ENCODE results near the gene NHLRC1. TPM values are rescaled to one million over a fixed set of nuclear protein-coding genes. Genes with fewer than 3 reads are reported as not detected.

Gene NHLRC1
- total and polyA plus RNA-seq, 7 experiments from 2014 or later = 0.39 to 1.9 (median 1.1) TPM

- H3K4me3 ChIP-seq (ENCODE audit: low read length) = no peak overlapping the region
- no peak for ATAC-seq
- Mint-ChIP-seq H3K4me1 (peaks cover 0 to 3% (median 0%) of the 10 kb centered on the region in 7 donors), H3K9me3 (peaks cover 0 to 4% (median 0%) of the 10 kb centered on the region in 11 donors), H3K27ac (no peak overlapping the region), H3K4me3 (no peak overlapping the region), H3K27me3 (peaks cover 4 to 21% (median 12%) of the 10 kb centered on the region in 5 donors), H3K36me3 (no peaks in the 10 kb centered on the region)
- H3K36me3 ChIP-seq (ENCODE audit: control insufficient read depth in 2 of 3, insufficient read depth in 3 of 3, low read length in 3 of 3) = no peaks in the 10 kb centered on the region
- no peaks in the 10 kb centered on the region for H3K4me1 ChIP-seq (ENCODE audit: control insufficient read depth in 2 of 2, insufficient read depth in 2 of 2, low read length in 2 of 2)
- CTCF ChIA-PET = no interaction called here
- intact Hi-C loops (cut with micrococcal nuclease) = no loop called here
- no peaks in the 10 kb centered on the region for H3K9me3 ChIP-seq (ENCODE audit: control insufficient read depth in 2 of 3, low read length in 3 of 3)
- no peak for DNase-seq
- no peaks in the 10 kb centered on the region for H3K27me3 ChIP-seq (ENCODE audit: control insufficient read depth in 2 of 2, insufficient read depth in 2 of 2, low read length in 2 of 2)
- POLR2A ChIA-PET = no interaction called here
- no peak overlapping the region for H3K27ac ChIP-seq (ENCODE audit: low read depth, low read length)
Measured at GRCh38 chr6:18096423-18096822, 26.1 kb downstream of the NHLRC1 start.

GRCh38 chr6:18091382-18091781 is 31.1 kb downstream of the NHLRC1 start:
- DNase-seq (no peak), ATAC-seq (no peak)
- H3K27me3 ChIP-seq (ENCODE audit: control insufficient read depth in 2 of 2, insufficient read depth in 2 of 2, low read length in 2 of 2) = no peaks in the 10 kb centered on the region
- H3K27ac ChIP-seq (ENCODE audit: low read depth, low read length) = no peak overlapping the region
- no peak overlapping the region for H3K4me3 Mint-ChIP-seq
- intact Hi-C loops (cut with micrococcal nuclease) = no loop called here
- H3K4me1 Mint-ChIP-seq = no peaks in the 10 kb centered on the region
- H3K4me1 ChIP-seq (ENCODE audit: control insufficient read depth in 2 of 2, insufficient read depth in 2 of 2, low read length in 2 of 2) = no peaks in the 10 kb centered on the region
- H3K9me3 ChIP-seq (ENCODE audit: control insufficient read depth in 2 of 3, low read length in 3 of 3) = peaks cover 0 to 5% (median 0%) of the 10 kb centered on the region in 3 experiments
- peaks cover under 1 to 12% (median 4%) of the 10 kb centered on the region in 5 donors for H3K27me3 Mint-ChIP-seq
- no peak overlapping the region for H3K4me3 ChIP-seq (ENCODE audit: low read length)
- H3K36me3 ChIP-seq (ENCODE audit: control insufficient read depth in 2 of 3, insufficient read depth in 3 of 3, low read length in 3 of 3) = no peaks in the 10 kb centered on the region
- H3K27ac Mint-ChIP-seq = no peak overlapping the region
- H3K9me3 Mint-ChIP-seq = peaks cover 3 to 17% (median 7%) of the 10 kb centered on the region in 11 donors
- ChIA-PET POLR2A (no interaction called here), CTCF (no interaction called here)
- peaks cover 0 to 6% (median 0%) of the 10 kb centered on the region in 5 donors for H3K36me3 Mint-ChIP-seq

GRCh38 chr6:18090349-18090786 is 32.1 kb downstream of the NHLRC1 start:
- CTCF ChIA-PET = no interaction called here
- H3K27me3 ChIP-seq (ENCODE audit: control insufficient read depth in 2 of 2, insufficient read depth in 2 of 2, low read length in 2 of 2) = no peaks in the 10 kb centered on the region
- H3K4me3 Mint-ChIP-seq = no peak overlapping the region
- H3K4me3 ChIP-seq (ENCODE audit: low read length) = no peak overlapping the region
- no peak overlapping the region for H3K27ac Mint-ChIP-seq
- H3K9me3 Mint-ChIP-seq = peaks cover 3 to 17% (median 7%) of the 10 kb centered on the region in 11 donors
- H3K4me1 ChIP-seq (ENCODE audit: control insufficient read depth in 2 of 2, insufficient read depth in 2 of 2, low read length in 2 of 2) = no peaks in the 10 kb centered on the region
- H3K36me3 Mint-ChIP-seq = peaks cover 0 to 6% (median 0%) of the 10 kb centered on the region in 5 donors
- no peak for DNase-seq
- H3K27ac ChIP-seq (ENCODE audit: low read depth, low read length) = no peak overlapping the region
- no peak for ATAC-seq
- H3K9me3 ChIP-seq (ENCODE audit: control insufficient read depth in 2 of 3, low read length in 3 of 3) = peaks cover 0 to 5% (median 0%) of the 10 kb centered on the region in 3 experiments
- intact Hi-C loops (cut with micrococcal nuclease) = no loop called here
- H3K4me1 Mint-ChIP-seq = no peaks in the 10 kb centered on the region
- POLR2A ChIA-PET = no interaction called here
- H3K36me3 ChIP-seq (ENCODE audit: control insufficient read depth in 2 of 3, insufficient read depth in 3 of 3, low read length in 3 of 3) = no peaks in the 10 kb centered on the region
- peaks cover 0 to 18% (median 7%) of the 10 kb centered on the region in 5 donors for H3K27me3 Mint-ChIP-seq

GRCh38 chr6:18088419-18089296 is 33.8 kb downstream of the NHLRC1 start:
- Mint-ChIP-seq H3K4me3 (no peak overlapping the region), H3K27me3 (peaks cover 0 to 20% (median 13%) of the 10 kb centered on the region in 5 donors)

GRCh38 chr6:18087396-18088165 is 34.9 kb downstream of the NHLRC1 start:
- no peak overlapping the region for H3K27ac Mint-ChIP-seq
- DNase-seq = no peak
- Histone ChIP-seq H3K4me1 (ENCODE audit: control insufficient read depth in 2 of 2, insufficient read depth in 2 of 2, low read length in 2 of 2) (no peaks in the 10 kb centered on the region), H3K36me3 (ENCODE audit: control insufficient read depth in 2 of 3, insufficient read depth in 3 of 3, low read length in 3 of 3) (no peaks in the 10 kb centered on the region), H3K27me3 (ENCODE audit: control insufficient read depth in 2 of 2, insufficient read depth in 2 of 2, low read length in 2 of 2) (no peaks in the 10 kb centered on the region), H3K9me3 (ENCODE audit: control insufficient read depth in 2 of 3, low read length in 3 of 3) (peaks cover 0 to 5% (median 0%) of the 10 kb centered on the region in 3 experiments), H3K4me3 (ENCODE audit: low read length) (no peak overlapping the region), H3K27ac (ENCODE audit: low read depth, low read length) (no peak overlapping the region)
- peaks cover 0 to 6% (median 0%) of the 10 kb centered on the region in 5 donors for H3K36me3 Mint-ChIP-seq
- no peaks in the 10 kb centered on the region for H3K4me1 Mint-ChIP-seq
- POLR2A ChIA-PET = no interaction called here
- intact Hi-C loops (cut with micrococcal nuclease) = no loop called here
- peaks cover 3 to 17% (median 7%) of the 10 kb centered on the region in 11 donors for H3K9me3 Mint-ChIP-seq
- H3K4me3 Mint-ChIP-seq = no peak overlapping the region
- CTCF ChIA-PET = no interaction called here
- H3K27me3 Mint-ChIP-seq = peaks cover 2 to 20% (median 13%) of the 10 kb centered on the region in 5 donors
- ATAC-seq = no peak

More at GRCh38 chr6:18088419-18089296, 33.8 kb downstream of the NHLRC1 start:
- intact Hi-C loops (cut with micrococcal nuclease) = no loop called here
- H3K4me3 ChIP-seq (ENCODE audit: low read length) = no peak overlapping the region
- H3K27me3 ChIP-seq (ENCODE audit: control insufficient read depth in 2 of 2, insufficient read depth in 2 of 2, low read length in 2 of 2) = no peaks in the 10 kb centered on the region
- Mint-ChIP-seq H3K36me3 (peaks cover 0 to 6% (median 0%) of the 10 kb centered on the region in 5 donors), H3K9me3 (peaks cover 3 to 17% (median 7%) of the 10 kb centered on the region in 11 donors), H3K4me1 (no peaks in the 10 kb centered on the region), H3K27ac (no peak overlapping the region)
- H3K27ac ChIP-seq (ENCODE audit: low read depth, low read length) = no peak overlapping the region
- no peaks in the 10 kb centered on the region for H3K4me1 ChIP-seq (ENCODE audit: control insufficient read depth in 2 of 2, insufficient read depth in 2 of 2, low read length in 2 of 2)
- POLR2A ChIA-PET = no interaction called here
- ATAC-seq (no peak), DNase-seq (no peak)
- H3K36me3 ChIP-seq (ENCODE audit: control insufficient read depth in 2 of 3, insufficient read depth in 3 of 3, low read length in 3 of 3) = no peaks in the 10 kb centered on the region
- H3K9me3 ChIP-seq (ENCODE audit: control insufficient read depth in 2 of 3, low read length in 3 of 3) = peaks cover 0 to 5% (median 0%) of the 10 kb centered on the region in 3 experiments
- CTCF ChIA-PET = no interaction called here

- H3K4me1 Mint-ChIP-seq = no peaks in the 10 kb centered on the region
- no peak overlapping the region for H3K4me3 ChIP-seq (ENCODE audit: low read length)
- no peaks in the 10 kb centered on the region for H3K27me3 ChIP-seq (ENCODE audit: control insufficient read depth in 2 of 2, insufficient read depth in 2 of 2, low read length in 2 of 2)
- peaks cover 0 to 10% (median 3%) of the 10 kb centered on the region in 11 donors for H3K9me3 Mint-ChIP-seq
- ChIA-PET CTCF (no interaction called here), POLR2A (no interaction called here)
- H3K4me3 Mint-ChIP-seq = no peak overlapping the region
- no peaks in the 10 kb centered on the region for H3K9me3 ChIP-seq (ENCODE audit: control insufficient read depth in 2 of 3, low read length in 3 of 3)
- H3K36me3 ChIP-seq (ENCODE audit: control insufficient read depth in 2 of 3, insufficient read depth in 3 of 3, low read length in 3 of 3) = no peaks in the 10 kb centered on the region
- intact Hi-C loops (cut with micrococcal nuclease) = no loop called here
- peaks cover 0 to 1% (median 0%) of the 10 kb centered on the region in 5 donors for H3K36me3 Mint-ChIP-seq
- H3K27ac Mint-ChIP-seq = no peak overlapping the region
- no peaks in the 10 kb centered on the region for H3K4me1 ChIP-seq (ENCODE audit: control insufficient read depth in 2 of 2, insufficient read depth in 2 of 2, low read length in 2 of 2)
- peaks cover 2 to 18% (median 8%) of the 10 kb centered on the region in 5 donors for H3K27me3 Mint-ChIP-seq
- ATAC-seq (no peak), DNase-seq (no peak)
- no peak overlapping the region for H3K27ac ChIP-seq (ENCODE audit: low read depth, low read length)
Measured at GRCh38 chr6:18081025-18081668, 41.3 kb downstream of the NHLRC1 start.
